ENCODE data around the gene TPM2.

The TPM2 gene

GRCh38 chr9:35673132-35674024 is 16.3 kb downstream of the TPM2 start, which contains the start of gene CA9:
Gene CA9, plus strand, starts transcription at chr9:35673928. Its CDS starts 32 bp downstream, at chr9:35673960.
- TF ChIP-seq POLR2A (IDR thresholded peaks at IDR 0.05; ENCODE audit: low read depth, low read length) = no peak
- no peak for TF ChIP-seq POU2F2 (IDR thresholded peaks at IDR 0.05; ENCODE audit: low read depth, low read length)
- no peak for TF ChIP-seq PAX5 (IDR thresholded peaks at IDR 0.05; ENCODE audit: insufficient read depth, low read length, severe bottlenecking)
- no peak for TF ChIP-seq TAF1 (IDR thresholded peaks at IDR 0.05; ENCODE audit: low read depth, low read length)
- TF ChIP-seq SPI1 (IDR thresholded peaks at IDR 0.05; ENCODE audit: low read depth, low read length) = no peak
- TF ChIP-seq POLR2AphosphoS5 (IDR thresholded peaks at IDR 0.05; ENCODE audit: low read depth, low read length) = no peak
- DNase-seq (ENCODE audit: insufficient read length, low spot score) (no peak), FAIRE-seq (no peak)

GRCh38 chr9:35669331-35670145 is 20.2 kb downstream of the TPM2 start:
- no peak for DNase-seq (ENCODE audit: insufficient read length, low spot score)
- FAIRE-seq = no peak
- TF ChIP-seq SPI1 (IDR thresholded peaks at IDR 0.05; ENCODE audit: low read depth, low read length) (no peak), TAF1 (IDR thresholded peaks at IDR 0.05; ENCODE audit: low read depth, low read length) (no peak), POLR2AphosphoS5 (IDR thresholded peaks at IDR 0.05; ENCODE audit: low read depth, low read length) (no peak), POU2F2 (IDR thresholded peaks at IDR 0.05; ENCODE audit: low read depth, low read length) (no peak), POLR2A (IDR thresholded peaks at IDR 0.05; ENCODE audit: low read depth, low read length) (no peak), PAX5 (IDR thresholded peaks at IDR 0.05; ENCODE audit: insufficient read depth, low read length, severe bottlenecking) (no peak)

GRCh38 chr9:35667939-35668338 is 21.8 kb downstream of the TPM2 start:
- FAIRE-seq (no peak), DNase-seq (ENCODE audit: insufficient read length, low spot score) (no peak)
- TF ChIP-seq TAF1 (IDR thresholded peaks at IDR 0.05; ENCODE audit: low read depth, low read length) (no peak), POU2F2 (IDR thresholded peaks at IDR 0.05; ENCODE audit: low read depth, low read length) (no peak), POLR2AphosphoS5 (IDR thresholded peaks at IDR 0.05; ENCODE audit: low read depth, low read length) (no peak), PAX5 (IDR thresholded peaks at IDR 0.05; ENCODE audit: insufficient read depth, low read length, severe bottlenecking) (no peak), SPI1 (IDR thresholded peaks at IDR 0.05; ENCODE audit: low read depth, low read length) (no peak), POLR2A (IDR thresholded peaks at IDR 0.05; ENCODE audit: low read depth, low read length) (no peak)

- DNase-seq (ENCODE audit: insufficient read length, low spot score) = no peak
- TF ChIP-seq PAX5 (IDR thresholded peaks at IDR 0.05; ENCODE audit: insufficient read depth, low read length, severe bottlenecking) (no peak), POU2F2 (IDR thresholded peaks at IDR 0.05; ENCODE audit: low read depth, low read length) (no peak), TAF1 (IDR thresholded peaks at IDR 0.05; ENCODE audit: low read depth, low read length) (no peak), SPI1 (IDR thresholded peaks at IDR 0.05; ENCODE audit: low read depth, low read length) (no peak), POLR2A (IDR thresholded peaks at IDR 0.05; ENCODE audit: low read depth, low read length) (no peak), POLR2AphosphoS5 (IDR thresholded peaks at IDR 0.05; ENCODE audit: low read depth, low read length) (no peak)
- no peak for FAIRE-seq
Observed at GRCh38 chr9:35666549-35666948, 23.2 kb downstream of the TPM2 start.

- DNase-seq (ENCODE audit: insufficient read length, low spot score) (no peak), FAIRE-seq (no peak)
- TF ChIP-seq POLR2AphosphoS5 (IDR thresholded peaks at IDR 0.05; ENCODE audit: low read depth, low read length) (no peak), TAF1 (IDR thresholded peaks at IDR 0.05; ENCODE audit: low read depth, low read length) (no peak), POU2F2 (IDR thresholded peaks at IDR 0.05; ENCODE audit: low read depth, low read length) (no peak), PAX5 (IDR thresholded peaks at IDR 0.05; ENCODE audit: insufficient read depth, low read length, severe bottlenecking) (no peak), SPI1 (IDR thresholded peaks at IDR 0.05; ENCODE audit: low read depth, low read length) (no peak), POLR2A (IDR thresholded peaks at IDR 0.05; ENCODE audit: low read depth, low read length) (no peak)
Observed at GRCh38 chr9:35666045-35666444, 23.7 kb downstream of the TPM2 start.

- TF ChIP-seq PAX5 (IDR thresholded peaks at IDR 0.05; ENCODE audit: insufficient read depth, low read length, severe bottlenecking) = no peak
- TF ChIP-seq TAF1 (IDR thresholded peaks at IDR 0.05; ENCODE audit: low read depth, low read length) = no peak
- TF ChIP-seq POLR2AphosphoS5 (IDR thresholded peaks at IDR 0.05; ENCODE audit: low read depth, low read length) = no peak
- TF ChIP-seq POLR2A (IDR thresholded peaks at IDR 0.05; ENCODE audit: low read depth, low read length) = no peak
- no peak for TF ChIP-seq POU2F2 (IDR thresholded peaks at IDR 0.05; ENCODE audit: low read depth, low read length)
- no peak for TF ChIP-seq SPI1 (IDR thresholded peaks at IDR 0.05; ENCODE audit: low read depth, low read length)
- FAIRE-seq (no peak), DNase-seq (ENCODE audit: insufficient read length, low spot score) (no peak)
Observed at GRCh38 chr9:35665471-35665818, 24.3 kb downstream of the TPM2 start.

- DNase-seq (ENCODE audit: insufficient read length, low spot score) = peak; percentile 89
- no peak for TF ChIP-seq SPI1 (IDR thresholded peaks at IDR 0.05; ENCODE audit: low read depth, low read length)
- no peak for TF ChIP-seq POU2F2 (IDR thresholded peaks at IDR 0.05; ENCODE audit: low read depth, low read length)
- TF ChIP-seq PAX5 (IDR thresholded peaks at IDR 0.05; ENCODE audit: insufficient read depth, low read length, severe bottlenecking) = no peak
- no peak for TF ChIP-seq TAF1 (IDR thresholded peaks at IDR 0.05; ENCODE audit: low read depth, low read length)
- no peak for TF ChIP-seq POLR2A (IDR thresholded peaks at IDR 0.05; ENCODE audit: low read depth, low read length)
- TF ChIP-seq POLR2AphosphoS5 (IDR thresholded peaks at IDR 0.05; ENCODE audit: low read depth, low read length) = peak; percentile 26; the same call in 1 of the 2 replicates
- FAIRE-seq = peak; percentile 97
Observed at GRCh38 chr9:35664531-35665470, 24.9 kb downstream of the TPM2 start, which contains the start of gene ARHGEF39. Gene ARHGEF39, minus strand, starts transcription at chr9:35665195. Its CDS starts 26 bp downstream, at chr9:35665169.

GRCh38 chr9:35662437-35662836 is 27.3 kb downstream of the TPM2 start:
- FAIRE-seq = no peak
- no peak for DNase-seq (ENCODE audit: insufficient read length, low spot score)
- TF ChIP-seq SPI1 (IDR thresholded peaks at IDR 0.05; ENCODE audit: low read depth, low read length) (no peak), POLR2AphosphoS5 (IDR thresholded peaks at IDR 0.05; ENCODE audit: low read depth, low read length) (no peak), POU2F2 (IDR thresholded peaks at IDR 0.05; ENCODE audit: low read depth, low read length) (no peak), POLR2A (IDR thresholded peaks at IDR 0.05; ENCODE audit: low read depth, low read length) (no peak), PAX5 (IDR thresholded peaks at IDR 0.05; ENCODE audit: insufficient read depth, low read length, severe bottlenecking) (no peak)
